ENCODE results near the gene CD93. TPM values are rescaled to one million over a fixed set of nuclear protein-coding genes. Genes with fewer than 3 reads are reported as not detected.
A peak's percentile ranks its signal among the peaks of the same experiment; 100 is the strongest.

Gene CD93
- total and polyA plus RNA-seq, 7 donors = 7.7 to 35.7 (median 17.6) TPM

DNA sequence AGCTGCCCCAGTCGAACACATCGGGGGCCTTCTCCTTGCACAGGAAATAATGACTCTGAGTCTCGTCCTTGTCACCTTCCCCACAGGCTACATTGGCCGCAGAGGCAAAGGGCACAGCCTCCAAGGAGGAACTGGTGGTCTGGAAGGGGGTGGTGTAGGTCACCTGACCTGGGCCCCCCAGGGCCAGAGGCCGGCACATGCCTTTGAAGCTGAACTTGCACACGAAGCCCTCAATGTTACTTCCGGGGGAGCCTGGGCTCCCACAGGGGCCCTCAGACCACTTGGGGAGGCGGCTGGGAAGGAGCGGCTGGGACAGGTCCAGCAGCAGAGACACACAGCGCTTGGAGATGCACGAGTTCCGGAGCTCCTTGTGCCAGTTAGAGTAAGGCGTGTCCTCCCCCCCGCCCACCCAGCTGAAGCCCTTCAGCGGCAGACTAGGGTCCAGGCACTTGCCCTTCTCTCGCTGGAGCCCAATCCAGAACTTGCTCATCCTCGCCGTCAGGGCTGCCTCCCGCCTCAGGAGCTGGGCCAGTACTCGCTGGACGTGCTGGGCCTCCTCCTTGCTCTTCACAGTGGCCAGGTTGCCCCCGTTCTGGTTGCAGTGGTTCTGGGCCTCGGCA, 578 bp downstream of the CD93 start:
- H3K27ac ChIP-seq = peak overlapping the region; percentile 82
- no peaks in the 10 kb centered on the region for H3K27me3 ChIP-seq (ENCODE audit: insufficient read depth in 3 of 3, low read length in 2 of 3)
- H3K4me1 ChIP-seq = no peaks in the 10 kb centered on the region
- H3K4me3 ChIP-seq = peak overlapping the region; percentile 67
- no peaks in the 10 kb centered on the region for H3K36me3 ChIP-seq (ENCODE audit: insufficient read depth in 1 of 2, low read depth in 1 of 2)
- H3K9me3 ChIP-seq = no peaks in the 10 kb centered on the region
- WGBS, 3 donors = 68 to 82% (median 82%) methylated on average over 21 to 23 of the region's 23 CpGs
- TF ChIP-seq, protein P1, sequence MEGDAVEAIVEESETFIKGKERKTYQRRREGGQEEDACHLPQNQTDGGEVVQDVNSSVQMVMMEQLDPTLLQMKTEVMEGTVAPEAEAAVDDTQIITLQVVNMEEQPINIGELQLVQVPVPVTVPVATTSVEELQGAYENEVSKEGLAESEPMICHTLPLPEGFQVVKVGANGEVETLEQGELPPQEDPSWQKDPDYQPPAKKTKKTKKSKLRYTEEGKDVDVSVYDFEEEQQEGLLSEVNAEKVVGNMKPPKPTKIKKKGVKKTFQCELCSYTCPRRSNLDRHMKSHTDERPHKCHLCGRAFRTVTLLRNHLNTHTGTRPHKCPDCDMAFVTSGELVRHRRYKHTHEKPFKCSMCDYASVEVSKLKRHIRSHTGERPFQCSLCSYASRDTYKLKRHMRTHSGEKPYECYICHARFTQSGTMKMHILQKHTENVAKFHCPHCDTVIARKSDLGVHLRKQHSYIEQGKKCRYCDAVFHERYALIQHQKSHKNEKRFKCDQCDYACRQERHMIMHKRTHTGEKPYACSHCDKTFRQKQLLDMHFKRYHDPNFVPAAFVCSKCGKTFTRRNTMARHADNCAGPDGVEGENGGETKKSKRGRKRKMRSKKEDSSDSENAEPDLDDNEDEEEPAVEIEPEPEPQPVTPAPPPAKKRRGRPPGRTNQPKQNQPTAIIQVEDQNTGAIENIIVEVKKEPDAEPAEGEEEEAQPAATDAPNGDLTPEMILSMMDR (IDR thresholded peaks at IDR 0.05) = no peak
- no peak for DNase-seq
- intact Hi-C loops (cut with DNase I) = loop anchor here in 1 of 2 donors (5.0 kb wide), 1 partner anchor 33 kb away; no protein-coding TSS in a partner anchor
- peak in 2 of 4 donors; percentile 7 to 13 for ATAC-seq

GRCh38 chr20:23084845-23085365, 1.2 kb downstream of the CD93 start:
- no peaks in the 10 kb centered on the region for H3K4me1 ChIP-seq
- peak in 3 of 4 donors; percentile 18 to 21 (median 20) for ATAC-seq
- WGBS, 3 donors = 64 to 68% (median 67%) methylated on average over 24 of the region's 24 CpGs

DNA sequence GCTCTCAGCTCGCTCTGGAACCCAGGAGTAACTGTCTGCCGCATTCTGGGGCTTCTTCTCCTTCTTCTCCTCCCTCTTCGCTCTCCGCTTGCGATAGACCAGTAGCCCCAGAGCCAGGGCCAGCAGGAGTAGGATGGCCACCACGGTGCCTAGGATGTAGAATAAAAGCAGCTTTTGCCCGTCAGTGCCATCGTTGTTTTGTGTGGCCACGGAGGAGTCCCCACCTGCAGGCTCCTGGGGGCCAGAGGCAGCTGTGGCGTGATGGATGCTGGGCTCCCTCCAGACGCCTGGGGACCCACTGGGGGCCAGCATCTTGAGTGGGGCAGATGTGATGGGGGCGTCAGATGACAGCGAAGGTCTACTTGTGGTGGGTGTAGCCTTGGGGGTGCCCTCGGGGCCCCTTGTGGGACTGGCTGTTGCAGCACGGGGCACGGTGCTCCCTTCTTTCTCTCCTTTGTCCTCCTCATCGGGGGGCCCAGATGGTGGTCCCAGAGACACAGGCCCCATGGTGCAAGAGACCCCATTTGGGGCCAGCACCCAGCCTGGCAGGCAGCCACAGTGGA, 1.8 kb downstream of the CD93 start:
- TF ChIP-seq, protein P1 (IDR thresholded peaks at IDR 0.05) = no peak
- WGBS, 3 donors = 76 to 86% (median 83%) methylated on average over 15 to 17 of the region's 17 CpGs
- intact Hi-C loops (cut with DNase I) = no loop called here
- Histone ChIP-seq H3K36me3 (ENCODE audit: insufficient read depth in 1 of 2, low read depth in 1 of 2) (no peaks in the 10 kb centered on the region), H3K27ac (peak overlapping the region; percentile 82), H3K4me3 (peak overlapping the region; percentile 67), H3K4me1 (no peaks in the 10 kb centered on the region), H3K9me3 (no peaks in the 10 kb centered on the region), H3K27me3 (ENCODE audit: insufficient read depth in 3 of 3, low read length in 2 of 3) (no peaks in the 10 kb centered on the region)
- no peak for DNase-seq
- ATAC-seq = no peak

More at GRCh38 chr20:23084845-23085365, 1.2 kb downstream of the CD93 start:
- H3K36me3 ChIP-seq (ENCODE audit: insufficient read depth in 1 of 2, low read depth in 1 of 2) = no peaks in the 10 kb centered on the region
- intact Hi-C loops (cut with DNase I) = loop anchor here in 1 of 2 donors (5.0 kb wide), 1 partner anchor 33 kb away; no protein-coding TSS in a partner anchor
- peak overlapping the region; percentile 67 for H3K4me3 ChIP-seq
- no peaks in the 10 kb centered on the region for H3K27me3 ChIP-seq (ENCODE audit: insufficient read depth in 3 of 3, low read length in 2 of 3)
- H3K9me3 ChIP-seq = no peaks in the 10 kb centered on the region
- H3K27ac ChIP-seq = peak overlapping the region; percentile 82
- no peak for DNase-seq
- TF ChIP-seq, protein P1 (IDR thresholded peaks at IDR 0.05) = no peak

DNA sequence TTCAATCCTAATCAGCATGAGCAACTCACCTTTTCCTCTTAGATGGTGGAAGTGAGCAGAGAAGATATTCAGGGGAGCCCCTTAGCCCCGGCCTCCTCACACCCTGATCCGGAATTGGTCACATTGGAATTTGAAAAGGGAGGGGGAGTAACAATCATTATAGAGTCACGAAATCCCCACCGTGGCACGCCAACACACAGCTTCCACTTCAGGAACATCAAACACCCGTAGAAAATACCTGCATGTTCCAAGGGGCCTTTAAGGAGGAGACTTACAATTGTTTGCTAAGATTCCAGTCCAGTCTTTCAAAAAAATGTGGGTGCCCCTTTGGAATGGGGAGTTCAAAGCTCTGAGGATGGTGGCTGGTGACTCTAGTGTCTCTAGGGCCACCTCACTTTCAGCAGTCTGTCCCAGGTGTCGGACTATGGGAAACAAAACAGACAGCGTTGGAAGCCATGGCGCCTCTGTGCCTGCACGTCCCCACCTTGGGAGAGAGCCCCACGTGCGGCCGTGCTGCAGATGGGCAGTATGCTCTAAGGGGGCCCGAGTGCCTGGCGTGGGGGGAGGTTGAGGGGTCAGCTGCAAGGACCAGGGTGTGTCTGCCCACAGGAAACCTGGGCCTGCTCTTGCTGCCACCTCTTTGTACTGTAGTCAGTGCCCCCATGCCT, 2.4 kb downstream of the CD93 start:
- intact Hi-C loops (cut with DNase I) = no loop called here
- TF ChIP-seq, protein P1 (IDR thresholded peaks at IDR 0.05) = no peak
- ATAC-seq (no peak), DNase-seq (no peak)
- Histone ChIP-seq H3K9me3 (no peaks in the 10 kb centered on the region), H3K36me3 (ENCODE audit: insufficient read depth in 1 of 2, low read depth in 1 of 2) (no peaks in the 10 kb centered on the region), H3K4me1 (no peaks in the 10 kb centered on the region), H3K27ac (peak overlapping the region; percentile 82), H3K4me3 (peak overlapping the region; percentile 67), H3K27me3 (ENCODE audit: insufficient read depth in 3 of 3, low read length in 2 of 3) (no peaks in the 10 kb centered on the region)
- WGBS, 3 donors = 72 to 79% (median 78%) methylated on average over 15 of the region's 15 CpGs

Measured in psoas muscle (tissue), 8 donors.